GM18520 (cell line): ENCODE results near the gene CCDC88C.
"Not testable (repeated sequence)": the region's sequence is repeated elsewhere in the genome, so short reads cannot be mapped to it uniquely, and the experiment has no call there.

Experiments
- ATAC-seq: cut with Tn5 transposase; IDR thresholded peaks from one replicate; pipeline ENCODE4 v1.9.1; 2021; ENCODE audit not compliant: unreplicated experiment

The CCDC88C gene

DNA sequence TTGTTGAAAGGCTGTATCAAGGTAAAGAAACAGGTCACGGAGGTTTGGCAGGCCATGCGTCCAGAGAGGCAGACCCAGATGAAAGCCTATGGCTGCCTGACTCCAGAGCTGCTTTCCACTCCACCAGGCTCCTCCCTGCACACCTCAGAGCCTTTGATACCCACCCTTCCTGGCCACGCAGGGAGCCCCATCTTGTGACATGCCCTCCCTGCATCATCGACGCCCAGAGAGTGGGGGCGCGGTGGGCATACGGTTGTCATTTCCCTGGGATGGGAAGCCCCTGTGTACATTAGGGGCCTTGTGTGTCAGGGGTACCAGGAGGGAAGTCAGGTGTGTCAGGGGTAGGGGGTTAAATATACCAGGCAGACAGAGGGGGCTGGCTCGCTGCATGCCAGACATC lies 142.8 kb downstream of the CCDC88C start:
- no peak for ATAC-seq

DNA sequence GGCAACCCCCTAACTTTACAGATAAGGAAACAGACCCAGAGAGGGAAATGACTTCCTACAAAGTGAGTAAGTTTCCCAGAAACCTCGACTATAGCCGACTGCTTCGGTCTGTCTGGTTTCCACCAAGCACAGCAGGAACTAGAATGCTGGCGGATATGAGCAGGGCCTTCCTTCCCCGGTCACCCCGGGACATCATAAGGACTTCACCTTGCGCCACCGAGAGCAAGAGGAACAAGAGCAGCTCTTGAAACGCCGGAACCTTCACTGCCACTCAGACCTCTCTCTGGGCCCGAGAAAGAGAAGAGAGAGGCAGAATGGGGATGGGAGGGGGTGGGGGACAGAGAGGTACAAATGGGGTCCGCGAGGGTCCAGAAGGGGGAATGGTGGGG lies 143.7 kb downstream of the CCDC88C start:
- no peak for ATAC-seq

DNA sequence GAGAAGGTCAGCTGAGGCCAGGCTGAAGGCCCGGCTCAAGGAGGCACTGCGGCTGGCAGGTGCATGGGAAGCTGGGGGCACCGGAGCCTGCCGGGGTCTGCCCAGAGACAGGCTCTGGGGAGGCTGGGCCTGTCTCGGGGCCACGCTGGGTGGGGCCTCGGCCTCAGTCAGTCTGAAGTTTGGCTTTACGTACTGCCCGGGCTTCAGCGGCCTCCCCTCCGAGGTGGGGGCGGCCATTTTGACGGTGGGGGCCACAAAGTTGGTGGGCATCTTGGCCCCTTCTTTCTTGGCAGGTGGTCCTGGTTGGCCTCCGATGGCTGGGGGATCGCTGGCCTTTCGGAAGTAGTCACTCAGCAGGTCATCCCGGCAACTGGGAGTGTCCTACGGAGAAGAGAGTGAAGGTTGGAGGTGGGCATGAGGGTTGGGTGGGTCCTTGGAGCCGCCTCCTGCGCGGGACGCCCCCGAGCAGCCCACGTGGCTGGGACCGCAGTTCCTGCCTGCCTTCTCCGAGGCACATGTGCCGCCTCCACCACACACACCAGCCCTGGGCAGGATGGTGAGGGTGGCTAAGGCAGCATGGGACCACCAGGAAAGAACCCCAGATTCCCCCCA lies 144.2 kb downstream of the CCDC88C start:
- ATAC-seq, result no peak

DNA sequence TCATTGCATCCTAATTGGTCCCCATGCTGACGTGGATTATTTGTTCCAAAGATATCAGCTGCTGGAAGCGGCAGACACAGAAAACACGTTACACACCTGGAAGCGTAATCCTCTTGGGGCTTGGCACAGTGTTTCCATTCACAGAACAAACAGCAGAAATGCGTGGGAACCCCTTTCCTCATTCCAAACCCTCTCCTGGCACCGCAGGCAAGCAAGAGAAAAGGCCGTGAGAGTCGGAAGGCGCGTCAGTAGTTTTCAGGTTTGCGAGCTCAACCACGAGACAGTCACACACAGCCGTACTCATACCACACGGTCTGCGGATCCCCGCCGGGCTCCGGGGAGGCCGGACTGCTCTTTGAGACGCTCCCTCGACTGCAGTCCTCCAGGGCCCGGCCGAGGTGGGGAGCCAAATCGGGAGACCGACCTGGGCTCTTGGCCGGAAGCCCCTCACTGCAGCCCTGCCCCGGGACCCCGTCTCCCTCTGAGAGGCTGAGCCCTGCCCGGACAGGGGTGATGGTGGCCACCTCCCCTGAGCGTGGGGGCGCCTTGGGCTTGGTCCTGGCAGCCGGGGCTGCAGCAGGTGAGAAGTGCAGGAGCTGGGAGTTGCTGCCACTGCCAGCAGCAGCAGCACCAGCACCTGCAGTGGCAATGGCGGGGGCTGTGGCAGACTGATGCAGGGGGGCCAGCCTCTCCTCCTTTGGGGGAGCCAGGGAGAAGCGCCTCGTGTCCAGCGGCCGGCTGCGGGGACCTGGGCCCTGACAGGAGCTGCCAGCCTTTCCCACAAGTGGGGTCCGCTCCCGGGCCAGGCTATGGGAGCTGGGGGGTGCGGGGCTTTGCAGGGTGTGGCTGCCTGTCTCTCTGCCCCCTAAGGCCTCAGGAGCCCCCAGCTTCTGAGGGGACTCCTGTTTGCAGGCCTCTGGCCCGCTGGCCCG lies 145.0 kb downstream of the CCDC88C start:
- no peak for ATAC-seq

GRCh38 chr14:91271639-91272038 lies 146.0 kb downstream of the CCDC88C start:
- ATAC-seq, result no peak

GRCh38 chr14:91270619-91271018 lies 147.0 kb downstream of the CCDC88C start:
- ATAC-seq, result no peak

DNA sequence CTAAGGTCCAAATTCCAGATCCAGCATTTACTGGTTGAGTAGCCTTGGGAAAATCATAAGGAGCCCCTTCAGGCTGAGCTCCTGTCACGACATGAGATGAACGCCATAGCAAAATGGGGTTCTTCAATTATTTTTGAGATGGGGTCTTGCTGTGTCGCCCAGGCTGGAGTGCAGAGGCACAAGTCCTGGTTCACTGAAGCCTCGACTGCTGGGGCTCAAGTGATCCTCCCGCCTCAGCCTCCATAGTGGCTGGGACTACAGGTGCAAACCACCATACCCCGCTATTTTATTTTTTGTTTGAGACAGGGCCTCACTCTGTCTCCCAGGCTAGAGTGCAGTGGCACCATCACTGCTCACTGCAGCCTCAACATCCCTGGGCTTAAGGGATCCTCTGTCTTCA lies 147.4 kb downstream of the CCDC88C start:
- no peak for ATAC-seq

- ATAC-seq, result no peak
Observed at GRCh38 chr14:91269076-91269991, 148.3 kb downstream of the CCDC88C start.

DNA sequence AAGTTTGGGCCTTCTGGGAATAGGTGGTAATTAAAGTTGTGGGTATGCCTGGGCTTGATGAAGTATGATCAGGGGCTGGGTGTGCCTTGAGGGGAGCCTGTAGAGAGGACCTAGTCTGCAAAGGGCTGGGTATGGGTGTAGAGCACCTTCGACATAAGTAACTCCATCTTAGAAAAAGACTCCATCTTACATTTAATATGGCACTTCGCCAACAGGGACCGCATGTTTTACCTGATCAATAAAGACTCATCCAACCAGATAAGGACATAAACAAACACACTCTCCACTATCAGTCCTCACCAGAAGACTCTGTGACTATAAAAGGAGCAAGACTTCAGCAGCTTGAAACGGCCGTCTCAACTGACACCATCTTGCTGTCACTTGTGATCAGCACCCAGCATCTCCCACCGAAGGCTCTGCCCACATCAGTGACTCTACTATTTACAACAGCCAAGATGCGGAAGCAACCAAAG lies 149.6 kb downstream of the CCDC88C start:
- no peak for ATAC-seq

DNA sequence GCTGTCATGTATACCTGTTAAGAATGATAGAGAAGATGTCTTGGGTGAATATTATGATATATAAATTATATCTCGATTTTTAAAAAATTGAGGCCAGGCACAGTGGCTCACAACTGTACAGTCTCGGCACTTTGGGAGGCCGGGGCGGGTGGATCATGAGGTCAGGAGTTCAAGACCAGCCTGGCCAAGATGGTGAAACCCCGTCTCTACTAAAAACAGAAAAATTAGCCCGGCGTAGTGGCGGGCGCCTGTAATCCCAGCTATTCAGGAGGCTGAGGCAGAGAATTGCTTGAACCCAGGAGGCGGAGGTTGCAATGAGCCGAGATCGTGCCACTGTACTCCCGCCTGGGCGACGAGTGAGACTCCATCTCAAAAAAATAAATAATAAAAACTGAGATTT lies 151.3 kb downstream of the CCDC88C start:
- not testable (repeated sequence) for ATAC-seq

DNA sequence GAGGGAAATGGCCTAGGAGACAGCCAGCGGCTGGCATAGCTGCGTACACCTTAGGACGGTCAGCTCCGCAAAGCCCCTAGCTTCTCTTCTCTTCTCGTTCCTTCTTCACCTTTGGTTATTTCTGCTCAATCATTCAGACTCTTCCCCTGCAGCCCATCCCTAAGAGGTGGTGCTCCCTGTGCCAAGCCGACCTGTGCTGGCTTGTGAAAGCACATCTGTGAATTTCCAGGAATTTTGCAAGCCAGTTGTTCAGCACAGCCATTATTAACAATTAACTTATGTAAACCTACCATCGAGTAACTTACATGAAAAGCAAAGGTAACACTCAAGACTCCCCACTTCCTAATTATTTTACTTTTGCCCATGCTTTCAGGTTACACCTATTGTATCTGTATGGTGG lies 152.2 kb downstream of the CCDC88C start:
- no peak for ATAC-seq

GRCh38 chr14:91264151-91265150 lies 153.2 kb downstream of the CCDC88C start:
- ATAC-seq, result no peak

DNA sequence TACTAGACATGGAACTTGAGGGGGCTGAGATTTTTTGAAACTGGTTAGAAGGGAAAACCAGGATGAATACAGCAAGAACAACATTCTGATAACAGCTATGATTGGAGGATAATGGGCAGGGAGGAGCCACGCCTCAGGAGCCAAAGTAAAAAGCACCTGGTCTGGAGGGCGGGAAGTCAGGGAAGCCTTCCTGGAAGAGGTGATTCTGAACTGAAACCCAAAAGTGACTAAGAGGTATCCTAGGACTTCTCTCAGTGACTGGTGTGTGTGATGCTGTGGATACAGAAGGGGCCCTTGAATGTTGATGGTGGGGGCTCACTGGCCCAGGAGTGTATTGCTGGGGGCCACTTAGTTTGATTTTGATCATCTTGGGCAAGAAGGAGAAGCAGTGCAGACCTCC lies 154.3 kb downstream of the CCDC88C start:
- ATAC-seq, result no peak

DNA sequence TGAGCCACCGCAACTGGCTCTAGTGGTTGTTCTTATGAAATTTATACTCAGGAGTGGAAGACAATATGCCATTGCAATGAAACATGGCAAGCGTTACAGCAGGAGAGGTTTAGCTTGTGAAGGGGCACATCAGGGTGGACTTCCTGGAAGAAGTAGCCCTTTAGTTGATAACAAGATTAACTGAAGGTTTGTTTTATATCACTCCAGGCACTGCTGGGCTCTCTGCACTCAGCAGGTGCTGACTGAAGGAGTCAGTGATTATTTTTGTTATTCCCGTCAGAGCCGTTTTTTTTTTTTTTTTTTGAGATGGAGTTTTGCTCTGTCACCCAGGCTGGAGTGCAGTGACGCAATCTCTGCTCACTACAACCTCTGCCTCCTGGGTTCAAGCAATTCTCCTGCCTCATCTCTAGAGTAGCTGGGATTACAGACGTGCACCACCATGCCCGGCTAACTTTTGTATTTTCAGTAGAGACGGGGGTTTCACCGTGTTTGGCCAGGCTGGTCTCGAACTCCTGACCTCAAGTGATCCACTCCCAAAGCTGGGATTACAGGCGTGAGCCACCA lies 155.6 kb downstream of the CCDC88C start:
- no peak for ATAC-seq

GRCh38 chr14:91261115-91261514 lies 156.5 kb downstream of the CCDC88C start:
- no peak for ATAC-seq

DNA sequence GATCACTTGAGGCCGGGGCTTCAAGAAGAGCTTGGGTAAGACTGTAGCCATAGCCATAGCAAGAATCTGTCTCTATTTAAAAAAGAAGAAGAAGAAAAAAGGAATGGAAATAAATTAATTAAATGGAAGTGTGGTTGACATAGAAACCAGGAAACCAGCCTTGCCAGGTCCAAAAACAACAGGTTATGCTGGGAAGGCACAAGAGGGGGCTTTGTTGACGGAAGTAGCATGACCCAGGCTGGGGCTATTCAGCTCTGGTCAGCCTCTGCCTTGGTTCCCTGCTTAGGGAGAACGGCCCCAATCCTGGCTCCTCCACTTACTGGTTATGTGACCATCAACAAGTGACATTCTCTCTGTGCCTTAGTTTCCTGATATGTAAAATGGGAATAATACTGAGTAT lies 158.7 kb downstream of the CCDC88C start:
- no peak for ATAC-seq

- no peak for ATAC-seq
Observed at GRCh38 chr14:91258011-91258618, 159.5 kb downstream of the CCDC88C start.

- ATAC-seq, result no peak
Observed at GRCh38 chr14:91257328-91258010, 160.2 kb downstream of the CCDC88C start.

DNA sequence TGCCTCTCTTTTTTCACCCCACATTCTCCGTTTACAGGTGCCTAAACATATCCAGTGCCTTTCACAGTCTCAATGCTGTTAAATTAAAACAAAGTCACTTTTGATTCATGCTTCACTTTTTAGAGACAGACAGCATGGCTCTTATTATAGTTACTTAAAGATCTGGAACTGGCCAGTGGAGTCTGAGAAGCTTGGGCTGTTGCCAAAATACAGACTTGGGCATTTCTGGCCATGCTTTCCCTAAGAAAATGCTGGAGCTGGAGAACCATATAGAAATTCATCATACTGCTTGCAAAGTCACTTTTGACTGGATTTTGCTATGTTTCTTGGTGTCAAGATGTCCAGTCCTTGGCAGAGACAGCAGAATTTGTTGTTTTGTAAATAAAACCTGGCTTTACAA lies 161.0 kb downstream of the CCDC88C start:
- ATAC-seq, result no peak
